Uterus (tissue), 2 donors: ENCODE results near the gene SLC44A2.

ENCODE experiments used
- CTCF ChIP-seq, 4 experiments: fragments of 200-600 bp in 2 of 4; fragments of 450-650 bp in 2 of 4; sonication (generic) in 2 of 4; IDR thresholded peaks; one replicate each; pipeline ENCODE4 v1.5.1; 2016 to 2019; ENCODE audit warnings: antibody characterized with exemption in 4 of 4, mild to moderate bottlenecking in 2 of 4, moderate library complexity in 1 of 4
- POLR2A ChIP-seq, 2 donors: fragments of 450-650 bp; IDR thresholded peaks; one replicate each; pipeline ENCODE4 v1.6.1; 2016; ENCODE audit warnings: antibody characterized with exemption in 2 of 2, mild to moderate bottlenecking in 1 of 2, moderate library complexity in 1 of 2

GRCh38 chr19:10640361-10640760 lies 15.0 kb downstream of the SLC44A2 start:
- TF ChIP-seq CTCF (IDR thresholded peaks at IDR 0.05): no peak
- no peak for TF ChIP-seq POLR2A (IDR thresholded peaks at IDR 0.05)
